Measurements from ENCODE around the gene STAG2.
A peak's percentile ranks its signal among the peaks of the same experiment; 100 is the strongest.
"Not testable (repeated sequence)": the region's sequence is repeated elsewhere in the genome, so short reads cannot be mapped to it uniquely, and the experiment has no call there.

Gene STAG2

GRCh38 chrX:123961268-123962005 lies at the start of gene STAG2:
TSS of gene STAG2 (plus strand) at chrX:123961706. CDS start at chrX:124022628, 60,922 bp downstream.
- FAIRE-seq (peak; percentile 81), DNase-seq (ENCODE audit: extremely low spot score, insufficient read length, low read depth) (no peak)

GRCh38 chrX:123917069-123917468 lies 44.4 kb upstream of the STAG2 start:
- DNase-seq (ENCODE audit: extremely low spot score, insufficient read length, low read depth) = no peak
- no peak for FAIRE-seq

GRCh38 chrX:123918106-123918721 lies 43.3 kb upstream of the STAG2 start:
- DNase-seq (ENCODE audit: extremely low spot score, insufficient read length, low read depth) = no peak
- FAIRE-seq = no peak

DNA sequence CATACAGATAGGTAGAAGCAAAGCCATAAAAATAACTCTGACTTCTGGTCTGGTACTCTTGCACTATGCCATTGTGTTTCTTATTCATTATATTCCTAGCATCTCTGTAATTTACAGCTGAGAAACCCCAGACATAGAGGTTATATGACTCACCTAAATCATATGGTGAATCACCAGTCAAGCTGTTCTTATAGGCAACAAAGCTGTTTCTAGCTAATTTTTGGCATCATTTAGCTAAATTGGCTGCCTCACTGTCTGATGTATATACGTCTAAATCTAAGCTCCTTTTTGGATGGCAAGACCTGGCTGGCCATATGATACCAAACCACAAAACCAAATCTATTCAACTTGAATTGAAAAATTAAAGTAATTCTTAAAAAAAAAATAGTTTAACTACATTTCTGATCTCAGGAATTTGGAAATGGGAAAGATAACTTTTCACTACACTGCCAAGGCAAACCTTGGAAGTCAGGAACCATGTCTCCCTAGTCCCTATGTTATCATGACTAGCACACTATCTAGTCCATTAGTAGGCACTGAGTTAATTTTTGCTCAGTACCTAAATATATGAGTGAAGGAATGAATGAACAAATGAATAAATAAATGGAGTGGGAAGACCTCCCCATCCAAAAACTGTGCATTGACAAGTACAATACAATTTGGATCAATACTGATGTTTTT lies 41.3 kb upstream of the STAG2 start:
- DNase-seq (ENCODE audit: extremely low spot score, insufficient read length, low read depth) = no peak
- no peak for FAIRE-seq

DNA sequence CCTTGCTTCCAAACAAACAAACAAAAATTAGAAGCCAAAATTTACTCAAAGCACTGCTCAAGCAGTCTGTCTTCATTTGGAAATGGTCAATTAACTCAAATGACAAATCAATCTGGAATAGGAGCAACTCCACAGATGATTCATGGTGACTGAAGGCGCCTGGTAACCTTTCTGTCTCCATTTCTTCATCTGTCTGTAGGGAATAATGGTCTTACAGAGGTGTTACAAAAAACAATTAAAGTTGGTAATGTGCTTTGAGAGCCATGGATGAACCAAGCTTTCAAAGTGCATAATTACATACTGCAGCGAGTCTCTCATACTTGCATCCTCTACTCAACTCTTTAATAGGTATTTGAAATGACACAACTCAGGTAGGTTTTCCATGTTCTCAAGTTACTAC lies 38.3 kb upstream of the STAG2 start:
- no peak for DNase-seq (ENCODE audit: extremely low spot score, insufficient read length, low read depth)
- FAIRE-seq = no peak

DNA sequence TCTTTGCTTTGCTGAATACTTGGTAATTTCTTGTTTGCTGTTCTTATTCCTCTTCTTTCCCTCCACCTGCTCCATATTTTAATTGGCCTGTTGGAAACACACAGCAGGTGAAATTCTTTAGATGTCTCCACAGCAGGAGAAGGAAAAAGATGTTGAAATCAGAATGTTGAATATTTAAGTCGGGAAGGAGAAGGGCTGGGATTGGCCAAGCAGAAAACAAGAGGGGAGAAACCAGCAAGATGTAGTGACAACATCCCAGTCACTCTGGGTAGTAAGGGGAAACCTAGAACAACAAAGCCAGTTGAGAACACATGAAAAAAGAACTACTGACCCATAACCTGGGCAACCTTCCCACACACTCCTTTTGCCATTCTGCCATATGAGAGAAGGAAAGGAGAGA lies 37.3 kb upstream of the STAG2 start:
- FAIRE-seq (no peak), DNase-seq (ENCODE audit: extremely low spot score, insufficient read length, low read depth) (no peak)

DNA sequence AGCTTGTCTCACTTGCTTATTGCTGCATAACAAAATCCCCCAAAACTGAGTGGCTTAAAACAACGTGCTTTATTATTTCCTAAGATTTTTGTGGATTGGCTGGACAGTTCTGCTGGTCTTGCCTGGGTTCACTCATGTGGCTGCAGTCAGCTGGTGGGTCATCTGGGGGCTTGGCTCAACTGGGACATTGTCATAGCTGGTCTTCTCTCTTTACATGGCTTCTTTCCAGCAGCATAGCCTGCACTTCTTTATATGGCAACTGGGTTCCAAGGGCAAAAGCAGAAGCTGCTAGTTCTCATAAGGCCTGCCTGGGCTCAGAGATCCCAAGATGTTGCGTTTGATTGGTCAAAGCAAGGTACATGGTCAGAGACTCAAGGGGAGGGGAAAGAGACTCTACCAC lies 33.7 kb upstream of the STAG2 start:
- no peak for DNase-seq (ENCODE audit: extremely low spot score, insufficient read length, low read depth)
- FAIRE-seq = no peak

DNA sequence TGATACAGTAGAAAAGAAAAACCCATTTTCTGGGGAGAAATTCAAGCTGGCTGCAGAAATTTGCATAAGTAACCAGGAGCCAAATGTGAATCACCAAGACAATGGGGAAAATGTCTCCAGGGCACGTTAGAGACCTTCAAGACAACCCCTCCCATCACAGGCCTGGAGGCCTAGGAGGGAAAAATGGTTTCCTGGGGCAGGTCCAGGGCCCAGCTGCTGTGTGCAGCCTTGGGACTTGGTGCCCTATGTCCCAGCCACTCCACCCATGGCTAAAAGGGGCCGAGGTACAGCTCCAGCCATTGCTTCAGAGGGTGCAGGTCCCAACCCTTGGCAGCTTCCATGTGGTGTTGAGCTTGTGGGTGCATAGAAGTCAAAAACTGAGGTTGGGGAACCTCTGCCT lies 29.5 kb upstream of the STAG2 start:
- not testable (repeated sequence) for FAIRE-seq; DNase-seq (ENCODE audit: extremely low spot score, insufficient read length, low read depth)

DNA sequence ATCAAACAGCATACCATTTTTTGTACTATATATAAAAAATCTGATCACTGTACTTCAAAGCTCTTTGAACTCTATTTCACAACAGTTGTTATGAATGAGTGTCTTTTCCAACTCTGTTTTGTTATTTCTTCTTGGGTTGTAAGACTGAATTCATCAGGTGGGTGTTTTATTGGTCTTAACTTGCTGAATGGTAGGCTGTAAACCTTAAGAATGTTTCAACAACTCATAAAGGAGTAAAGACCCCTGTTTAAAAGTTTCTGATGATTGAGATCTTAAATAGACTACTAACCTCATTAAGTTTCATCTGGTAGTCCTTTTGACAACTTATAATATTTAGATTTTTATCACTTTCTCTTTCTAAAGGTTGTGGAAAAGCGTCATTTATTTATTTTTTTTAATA lies 18.4 kb upstream of the STAG2 start:
- FAIRE-seq (no peak), DNase-seq (ENCODE audit: extremely low spot score, insufficient read length, low read depth) (no peak)

- no peak for FAIRE-seq
- no peak for DNase-seq (ENCODE audit: extremely low spot score, insufficient read length, low read depth)
These were observed 18.0 kb upstream of the STAG2 start for GRCh38 chrX:123943488-123943887.

DNA sequence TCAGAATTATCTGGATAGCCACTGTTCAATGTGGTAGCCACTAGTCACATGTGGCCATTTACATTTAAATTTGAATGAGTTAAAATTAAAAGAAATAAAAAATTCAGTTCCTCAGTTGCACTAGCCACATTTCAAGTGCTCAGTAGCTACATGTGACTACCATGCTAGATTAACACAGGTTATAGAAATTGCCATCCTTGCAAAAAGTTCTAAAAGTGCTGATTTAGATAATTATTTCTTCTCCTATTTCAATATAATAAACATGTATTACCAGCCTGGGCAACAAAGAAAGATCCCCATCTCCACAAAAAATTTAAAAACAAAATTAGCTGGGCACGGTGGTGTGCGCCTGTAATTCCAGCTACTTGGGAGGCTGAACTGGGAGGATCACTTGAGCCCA lies 11.7 kb upstream of the STAG2 start:
- no peak for DNase-seq (ENCODE audit: extremely low spot score, insufficient read length, low read depth)

GRCh38 chrX:123959281-123960063 lies 2.0 kb upstream of the STAG2 start:
- FAIRE-seq (peak; percentile 63), DNase-seq (ENCODE audit: extremely low spot score, insufficient read length, low read depth) (no peak)

More for the DNA sequence above, 11.7 kb upstream of the STAG2 start:
- no peak for FAIRE-seq

- DNase-seq (ENCODE audit: extremely low spot score, insufficient read length, low read depth) = no peak
These were observed 594 bp upstream of the STAG2 start for GRCh38 chrX:123960956-123961267.

GRCh38 chrX:123962006-123962467 lies 531 bp downstream of the STAG2 start:
- no peak for DNase-seq (ENCODE audit: extremely low spot score, insufficient read length, low read depth)
- peak; percentile 31 for FAIRE-seq

More at GRCh38 chrX:123960956-123961267, 594 bp upstream of the STAG2 start:
- FAIRE-seq = no peak

- DNase-seq (ENCODE audit: extremely low spot score, insufficient read length, low read depth) (peak; percentile 14), FAIRE-seq (peak; percentile 95)
These were observed 1.4 kb downstream of the STAG2 start for GRCh38 chrX:123962794-123963373.

GRCh38 chrX:123964156-123964834 lies 2.8 kb downstream of the STAG2 start:
- DNase-seq (ENCODE audit: extremely low spot score, insufficient read length, low read depth) (no peak), FAIRE-seq (no peak)

DNA sequence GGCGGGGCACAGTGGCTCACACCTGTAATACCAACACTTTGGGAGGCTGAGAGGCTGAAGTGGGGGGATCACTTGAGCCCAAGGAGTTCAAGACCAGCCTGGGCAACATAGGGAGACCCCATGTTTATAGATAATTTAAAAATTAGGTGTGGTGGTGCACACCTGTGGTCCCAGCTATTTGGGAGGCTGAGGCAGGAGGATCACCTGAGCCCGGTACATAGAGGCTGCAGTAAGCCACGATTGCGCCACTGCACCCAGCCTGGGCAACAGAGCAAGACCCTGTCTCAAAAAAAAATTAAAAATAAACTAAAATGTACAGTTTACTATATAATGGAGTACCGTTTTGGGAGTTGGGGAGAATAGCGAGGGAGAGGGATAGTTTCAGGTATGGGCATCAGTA lies 4.2 kb downstream of the STAG2 start:
- FAIRE-seq (no peak), DNase-seq (ENCODE audit: extremely low spot score, insufficient read length, low read depth) (no peak)

DNA sequence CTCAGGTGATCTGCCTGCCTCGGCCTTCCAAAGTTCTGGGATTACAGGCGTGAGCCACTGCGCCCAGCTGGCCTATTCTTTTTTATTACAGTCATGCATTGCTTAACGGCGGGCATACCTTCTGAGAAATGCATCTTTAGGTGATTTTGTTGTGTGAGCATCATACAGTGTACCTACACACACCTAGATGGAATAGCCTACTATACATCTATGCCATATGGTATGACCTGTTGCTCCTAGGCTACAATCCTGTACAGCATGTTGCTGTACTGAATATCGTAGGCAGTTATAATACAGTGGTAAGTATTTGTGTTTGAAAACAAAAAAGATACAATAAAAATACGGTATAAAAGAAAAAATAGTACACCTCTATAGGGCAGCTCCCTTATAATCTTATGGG lies 6.0 kb downstream of the STAG2 start:
- FAIRE-seq (no peak), DNase-seq (ENCODE audit: extremely low spot score, insufficient read length, low read depth) (no peak)

DNA sequence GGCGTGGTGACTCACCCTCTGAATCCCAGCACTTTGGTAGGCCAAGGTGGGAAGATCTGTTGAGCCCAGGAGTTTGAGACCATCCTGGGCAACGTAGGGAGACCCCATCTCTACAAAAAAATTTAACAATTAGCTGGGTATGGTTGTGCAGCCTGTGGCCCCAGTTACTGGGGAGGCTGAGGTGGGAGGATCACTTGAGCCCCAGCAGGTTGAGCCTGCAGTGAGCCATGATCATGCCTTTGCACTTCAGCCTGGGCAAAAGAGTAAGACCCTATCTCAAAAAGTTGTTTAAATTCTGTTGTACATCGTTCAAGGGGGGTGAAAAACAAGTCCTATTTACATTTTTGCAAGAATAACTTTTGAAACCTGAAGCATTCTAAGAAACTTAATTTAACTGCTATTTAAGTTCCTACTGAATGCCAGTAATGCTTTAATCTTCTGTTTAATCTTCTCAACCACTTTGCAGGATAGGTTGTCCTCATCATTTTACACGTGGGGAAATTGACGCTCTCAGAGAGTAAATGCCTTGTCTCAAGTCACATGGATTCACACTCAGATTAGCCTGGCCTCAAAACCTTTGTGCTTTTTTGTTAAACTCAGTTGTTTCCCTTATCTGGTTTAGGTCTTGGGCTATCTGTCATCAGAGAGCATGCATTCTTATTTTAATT lies 7.0 kb downstream of the STAG2 start:
- DNase-seq (ENCODE audit: extremely low spot score, insufficient read length, low read depth) (no peak), FAIRE-seq (no peak)
